ENCODE measurements around the gene PCDHA9.

Gene PCDHA9

DNA sequence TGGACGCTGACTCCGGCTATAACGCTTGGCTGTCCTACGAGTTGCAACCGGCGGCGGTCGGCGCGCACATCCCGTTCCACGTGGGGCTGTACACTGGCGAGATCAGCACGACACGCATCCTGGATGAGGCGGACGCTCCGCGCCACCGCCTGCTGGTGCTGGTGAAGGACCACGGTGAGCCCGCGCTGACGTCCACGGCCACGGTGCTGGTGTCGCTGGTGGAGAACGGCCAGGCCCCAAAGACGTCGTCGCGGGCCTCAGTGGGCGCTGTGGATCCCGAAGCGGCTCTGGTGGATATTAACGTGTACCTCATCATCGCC, 29.0 kb downstream of the PCDHA9 start:
- no peak for DNase-seq

DNA sequence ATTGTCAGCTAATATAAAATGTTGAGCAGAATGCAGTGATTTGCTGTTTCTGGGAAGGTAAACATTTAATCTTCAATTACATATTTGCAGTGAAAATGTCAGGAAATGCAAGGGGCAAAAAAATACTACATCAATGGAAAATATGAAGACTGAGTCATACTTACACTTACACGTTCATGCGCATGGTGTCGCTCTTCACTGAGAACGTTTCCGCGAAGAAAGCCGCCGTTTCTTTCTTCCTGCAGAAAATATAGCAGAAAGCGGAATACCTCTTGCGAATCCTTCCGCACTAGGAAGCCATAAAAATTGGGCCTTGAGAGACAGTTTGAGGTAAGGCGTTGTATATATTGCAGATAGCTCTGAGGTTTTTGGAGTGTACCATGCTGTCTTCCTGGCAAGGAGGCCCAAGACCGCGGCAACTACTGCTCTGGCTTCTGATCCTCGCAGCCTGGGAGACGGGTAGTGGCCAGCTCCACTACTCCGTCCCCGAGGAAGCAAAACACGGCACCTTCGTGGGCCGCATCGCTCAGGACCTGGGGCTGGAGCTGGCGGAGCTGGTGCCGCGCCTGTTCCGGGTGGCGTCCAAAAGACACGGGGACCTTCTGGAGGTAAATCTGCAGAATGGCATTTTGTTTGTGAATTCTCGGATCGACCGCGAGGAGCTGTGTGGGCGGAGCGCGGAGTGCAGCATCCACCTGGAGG, 33.9 kb downstream of the PCDHA9 start, which contains the start of gene PCDHA13:
PCDHA13 (plus strand) TSS at position 236 of the 702 bp plus-strand sequence; CDS start at position 381, 145 bp downstream.
- DNase-seq: no peak

DNA sequence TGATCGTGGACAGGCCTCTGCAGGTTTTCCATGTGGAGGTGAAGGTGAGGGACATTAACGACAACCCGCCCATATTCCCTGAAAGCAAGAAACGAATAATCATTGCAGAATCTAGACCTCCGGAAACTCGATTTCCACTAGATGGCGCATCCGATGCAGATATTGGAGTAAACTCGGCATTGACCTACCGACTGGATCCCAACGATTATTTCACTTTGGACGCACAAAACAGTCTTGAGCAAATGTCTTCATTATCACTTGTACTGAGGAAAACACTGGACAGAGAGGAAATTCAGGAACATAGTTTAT, 34.4 kb downstream of the PCDHA9 start:
- DNase-seq: no peak

DNA sequence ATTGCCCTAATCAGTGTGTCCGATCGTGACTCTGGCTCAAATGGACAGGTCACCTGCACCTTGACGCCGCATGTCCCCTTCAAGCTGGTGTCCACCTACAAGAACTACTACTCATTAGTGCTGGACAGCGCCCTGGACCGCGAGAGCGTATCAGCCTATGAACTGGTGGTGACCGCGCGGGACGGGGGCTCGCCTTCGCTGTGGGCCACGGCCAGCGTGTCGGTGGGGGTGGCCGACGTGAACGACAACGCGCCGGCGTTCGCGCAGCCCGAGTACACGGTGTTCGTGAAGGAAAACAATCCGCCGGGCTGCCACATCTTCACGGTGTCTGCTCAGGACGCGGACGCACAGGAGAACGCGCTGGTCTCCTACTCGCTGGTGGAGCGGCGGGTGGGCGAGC, 35.2 kb downstream of the PCDHA9 start:
- DNase-seq: no peak

DNA sequence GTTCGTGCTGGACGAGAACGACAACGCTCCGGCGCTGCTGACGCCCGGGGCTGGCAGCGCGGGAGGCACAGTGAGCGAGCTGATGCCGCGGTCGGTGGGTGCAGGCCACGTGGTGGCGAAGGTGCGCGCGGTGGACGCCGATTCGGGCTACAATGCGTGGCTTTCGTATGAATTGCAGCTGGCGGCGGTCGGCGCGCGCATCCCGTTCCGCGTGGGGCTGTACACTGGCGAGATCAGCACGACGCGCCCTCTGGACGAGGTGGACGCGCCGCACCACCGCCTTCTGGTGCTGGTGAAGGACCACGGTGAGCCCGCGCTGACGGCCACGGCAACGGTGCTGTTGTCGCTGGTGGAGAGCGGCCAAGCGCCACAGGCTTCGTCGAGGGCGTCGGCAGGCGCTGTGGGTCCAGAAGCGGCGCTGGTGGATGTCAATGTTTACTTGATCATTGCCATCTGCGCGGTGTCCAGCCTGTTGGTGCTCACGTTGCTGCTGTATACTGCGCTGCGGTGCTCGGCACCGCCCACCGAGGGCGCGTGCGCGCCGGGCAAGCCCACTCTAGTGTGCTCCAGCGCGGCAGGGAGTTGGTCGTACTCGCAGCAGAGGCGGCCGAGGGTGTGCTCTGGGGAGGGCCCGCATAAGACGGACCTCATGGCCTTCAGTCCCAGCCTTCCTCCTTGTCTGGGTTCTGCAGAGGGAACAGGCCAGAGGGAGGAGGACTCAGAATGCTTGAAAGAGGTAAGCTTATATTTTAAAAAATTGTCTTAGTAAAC, 35.9 kb downstream of the PCDHA9 start:
- no peak for DNase-seq
